ENCODE data around the gene HCN2. TPM values are rescaled to one million over a fixed set of nuclear protein-coding genes. Genes with fewer than 3 reads are reported as not detected.

HCN2 gene
- total and polyA plus RNA-seq, 2 of the 13 experiments (the other 11 are each of a cell fraction or from before 2014, with no cell fraction given) = 0.01 TPM; not detected in 1

GRCh38 chr19:584240-585001, 5.3 kb upstream of the HCN2 start (continued):
- no peak for TF ChIP-seq ZNF770 (CRISPR knock-in tag; IDR thresholded peaks at IDR 0.05)
- TF ChIP-seq SRSF1 (optimal IDR thresholded peaks at IDR 0.05; ENCODE audit: low read depth, low read length) = peak; percentile 72
- peak; percentile 44; the same call in 1 of the 2 replicates for TF ChIP-seq HOMEZ (CRISPR knock-in tag; IDR thresholded peaks at IDR 0.05; ENCODE audit: low read depth)
- TF ChIP-seq ZMYM2 (CRISPR knock-in tag; IDR thresholded peaks at IDR 0.05) = no peak
- no peak for TF ChIP-seq RBM39 (IDR thresholded peaks at IDR 0.05; ENCODE audit: low read depth, low read length, poor library complexity, severe bottlenecking)
- peak; percentile 97 for TF ChIP-seq CTCF (CRISPR knock-in tag; IDR thresholded peaks at IDR 0.05)
- TF ChIP-seq ARHGAP35 (CRISPR knock-in tag; IDR thresholded peaks at IDR 0.05; ENCODE audit: borderline replicate concordance) = peak; percentile 47
- TF ChIP-seq MAZ (IDR thresholded peaks at IDR 0.05; ENCODE audit: borderline replicate concordance, low read depth, low read length) = peak; percentile 72
- TF ChIP-seq MAZ (CRISPR knock-in tag; IDR thresholded peaks at IDR 0.05; ENCODE audit: low read depth) = peak; percentile 94
- peak; percentile 40; the same call in 1 of the 2 replicates for TF ChIP-seq HDAC2 (CRISPR knock-in tag; IDR thresholded peaks at IDR 0.05)
- peak; percentile 39; the same call in 1 of the 2 replicates for TF ChIP-seq ISL2 (CRISPR knock-in tag; IDR thresholded peaks at IDR 0.05)
- 0 out of 2 replicates have a peak, but pooled peaks have one; percentile 32 for TF ChIP-seq HOXA5 (CRISPR knock-in tag; IDR thresholded peaks at IDR 0.05)
- 0 out of 2 replicates have a peak, but pooled peaks have one; percentile 34 for TF ChIP-seq AHR (CRISPR knock-in tag; IDR thresholded peaks at IDR 0.05)
- TF ChIP-seq ZNF33A (CRISPR knock-in tag; IDR thresholded peaks at IDR 0.05; ENCODE audit: borderline replicate concordance) = 0 out of 2 replicates have a peak, but pooled peaks have one; percentile 70
- peak; percentile 42 for TF ChIP-seq HOXA3 (CRISPR knock-in tag; IDR thresholded peaks at IDR 0.05)
- no peak for TF ChIP-seq EEA1 (CRISPR knock-in tag; IDR thresholded peaks at IDR 0.05; ENCODE audit: borderline replicate concordance)
- peak; percentile 84 for TF ChIP-seq ZNF501 (CRISPR knock-in tag; IDR thresholded peaks at IDR 0.05)
- no peak for TF ChIP-seq ATF1 (CRISPR knock-in tag; IDR thresholded peaks at IDR 0.05)
- no peak for TF ChIP-seq EZH2 (conservative IDR thresholded peaks at IDR 0.05; ENCODE audit: low read depth, low read length)
- TF ChIP-seq ZNF784 (CRISPR knock-in tag; IDR thresholded peaks at IDR 0.05; ENCODE audit: borderline replicate concordance) = peak; percentile 71; the same call in 1 of the 2 replicates
- TF ChIP-seq ZNF556 (CRISPR knock-in tag; IDR thresholded peaks at IDR 0.05; ENCODE audit: borderline replicate concordance) = no peak

All from HepG2 (cell line).